ENCODE data around the gene EHMT1. TPM values are rescaled to one million over a fixed set of nuclear protein-coding genes. Genes with fewer than 3 reads are reported as not detected.

EHMT1 gene
- total and polyA plus RNA-seq, 9 of the 15 experiments (the other 6 are each of a cell fraction or from before 2014, with no cell fraction given) = 2.2 to 76.0 (median 36.4) TPM

DNA sequence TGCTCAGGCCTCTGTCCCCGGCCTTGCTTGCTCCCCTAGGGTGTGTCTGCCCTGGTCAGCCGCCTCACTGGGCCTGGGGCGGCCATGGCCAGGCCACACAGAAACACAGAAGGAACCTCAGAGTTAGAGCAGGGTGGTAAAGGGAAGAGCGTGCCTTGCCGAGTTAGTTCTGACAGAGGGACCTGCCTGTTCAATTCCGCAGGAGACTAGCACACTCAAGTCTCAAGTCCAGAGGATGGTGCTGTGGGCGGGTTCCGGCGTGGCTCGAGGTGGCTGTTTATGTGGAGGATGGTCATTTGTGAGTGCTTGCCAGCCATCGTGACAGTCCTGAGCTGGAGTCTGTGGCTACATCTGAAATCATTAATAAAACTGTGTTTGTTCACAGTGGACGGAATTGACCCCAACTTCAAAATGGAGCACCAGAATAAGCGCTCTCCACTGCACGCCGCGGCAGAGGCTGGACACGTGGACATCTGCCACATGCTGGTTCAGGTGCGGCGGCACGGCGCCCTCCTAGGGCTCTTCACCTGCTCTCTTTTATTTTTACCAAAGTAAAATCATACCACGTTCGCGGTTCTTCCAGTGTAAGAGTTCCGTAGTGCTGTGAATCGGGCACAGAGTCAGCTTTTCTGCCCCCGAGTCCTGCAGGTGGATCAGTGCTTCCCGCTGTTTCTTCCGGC is 163.2 kb downstream of the EHMT1 start:
- intact Hi-C loops (cut with micrococcal nuclease) = no loop called here
- Histone ChIP-seq H2AFZ (ENCODE audit: low read depth, low read length) (no peak overlapping the region), H3K9me1 (ENCODE audit: control insufficient read depth, insufficient read depth, low read length) (no peaks in the 10 kb centered on the region), H3K27ac (ENCODE audit: extremely low read depth, low read depth, low read length) (no peak overlapping the region), H3K79me2 (ENCODE audit: control insufficient read depth, insufficient read depth, low read length) (no peaks in the 10 kb centered on the region), H4K20me1 (replicated peaks; ENCODE audit: control insufficient read depth, insufficient read depth, low read length) (no peaks in the 10 kb centered on the region), H3K4me1 (replicated peaks in 1 of 2; ENCODE audit: control insufficient read depth in 2 of 2, insufficient read depth in 2 of 2, low read length in 2 of 2) (no peaks in the 10 kb centered on the region), H3K4me3 (no peak overlapping the region), H3K4me2 (ENCODE audit: insufficient read depth, low read length) (no peak overlapping the region), H3K36me3 (ENCODE audit: control insufficient read depth, insufficient read depth, low read length) (peaks cover 87% of the 10 kb centered on the region), H3K27me3 (ENCODE audit: control insufficient read depth in 2 of 2, insufficient read depth in 2 of 2, low read length in 2 of 2) (no peaks in the 10 kb centered on the region), H3K9ac (ENCODE audit: insufficient read depth in 1 of 2, low read depth in 2 of 2, low read length in 2 of 2) (no peak overlapping the region), H3K9me3 (replicated peaks; ENCODE audit: control insufficient read depth, insufficient read depth, low read depth, low read length) (no peaks in the 10 kb centered on the region)
- BruUV-seq (replicated peaks) = no TSS peak
- 96% methylated on average over 24 of the region's 29 CpGs for WGBS (ENCODE audit: insufficient coverage, low coverage, missing lambda C conversion rate)
- CTCF ChIA-PET (ENCODE audit: low intra/inter-chr PET ratio) = no interaction called here
- POLR2A ChIA-PET = interaction anchor here (1.2 kb wide), 1 partner anchor 20 kb away, joined by 3 read pairs; no protein-coding TSS in a partner anchor
- in situ Hi-C loops (cut with MboI) = no loop called here
- DNase-seq (ENCODE audit: extremely low read depth in 1 of 4, low spot score in 3 of 4) (no peak), ATAC-seq (no peak), FAIRE-seq (no peak)
- TF ChIP-seq ZNF444 (CRISPR knock-in tag; IDR thresholded peaks at IDR 0.05) = no peak
- TF ChIP-seq ZC3H11A (IDR thresholded peaks at IDR 0.05; ENCODE audit: low read depth, low read length) = no peak
- TF ChIP-seq, protein P1, sequence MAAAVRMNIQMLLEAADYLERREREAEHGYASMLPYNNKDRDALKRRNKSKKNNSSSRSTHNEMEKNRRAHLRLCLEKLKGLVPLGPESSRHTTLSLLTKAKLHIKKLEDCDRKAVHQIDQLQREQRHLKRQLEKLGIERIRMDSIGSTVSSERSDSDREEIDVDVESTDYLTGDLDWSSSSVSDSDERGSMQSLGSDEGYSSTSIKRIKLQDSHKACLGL (CRISPR knock-in tag; IDR thresholded peaks at IDR 0.05; ENCODE audit: borderline replicate concordance, poor library complexity, severe bottlenecking) = no peak
- no peak for TF ChIP-seq C11orf30 (IDR thresholded peaks at IDR 0.05; ENCODE audit: low read depth)
- no peak for TF ChIP-seq SMAD1 (IDR thresholded peaks at IDR 0.05; ENCODE audit: low read depth, low read length, partially characterized antibody)
- TF ChIP-seq, protein P2, sequence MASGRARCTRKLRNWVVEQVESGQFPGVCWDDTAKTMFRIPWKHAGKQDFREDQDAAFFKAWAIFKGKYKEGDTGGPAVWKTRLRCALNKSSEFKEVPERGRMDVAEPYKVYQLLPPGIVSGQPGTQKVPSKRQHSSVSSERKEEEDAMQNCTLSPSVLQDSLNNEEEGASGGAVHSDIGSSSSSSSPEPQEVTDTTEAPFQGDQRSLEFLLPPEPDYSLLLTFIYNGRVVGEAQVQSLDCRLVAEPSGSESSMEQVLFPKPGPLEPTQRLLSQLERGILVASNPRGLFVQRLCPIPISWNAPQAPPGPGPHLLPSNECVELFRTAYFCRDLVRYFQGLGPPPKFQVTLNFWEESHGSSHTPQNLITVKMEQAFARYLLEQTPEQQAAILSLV (tag; IDR thresholded peaks at IDR 0.05) = no peak
- TF ChIP-seq, protein P3, sequence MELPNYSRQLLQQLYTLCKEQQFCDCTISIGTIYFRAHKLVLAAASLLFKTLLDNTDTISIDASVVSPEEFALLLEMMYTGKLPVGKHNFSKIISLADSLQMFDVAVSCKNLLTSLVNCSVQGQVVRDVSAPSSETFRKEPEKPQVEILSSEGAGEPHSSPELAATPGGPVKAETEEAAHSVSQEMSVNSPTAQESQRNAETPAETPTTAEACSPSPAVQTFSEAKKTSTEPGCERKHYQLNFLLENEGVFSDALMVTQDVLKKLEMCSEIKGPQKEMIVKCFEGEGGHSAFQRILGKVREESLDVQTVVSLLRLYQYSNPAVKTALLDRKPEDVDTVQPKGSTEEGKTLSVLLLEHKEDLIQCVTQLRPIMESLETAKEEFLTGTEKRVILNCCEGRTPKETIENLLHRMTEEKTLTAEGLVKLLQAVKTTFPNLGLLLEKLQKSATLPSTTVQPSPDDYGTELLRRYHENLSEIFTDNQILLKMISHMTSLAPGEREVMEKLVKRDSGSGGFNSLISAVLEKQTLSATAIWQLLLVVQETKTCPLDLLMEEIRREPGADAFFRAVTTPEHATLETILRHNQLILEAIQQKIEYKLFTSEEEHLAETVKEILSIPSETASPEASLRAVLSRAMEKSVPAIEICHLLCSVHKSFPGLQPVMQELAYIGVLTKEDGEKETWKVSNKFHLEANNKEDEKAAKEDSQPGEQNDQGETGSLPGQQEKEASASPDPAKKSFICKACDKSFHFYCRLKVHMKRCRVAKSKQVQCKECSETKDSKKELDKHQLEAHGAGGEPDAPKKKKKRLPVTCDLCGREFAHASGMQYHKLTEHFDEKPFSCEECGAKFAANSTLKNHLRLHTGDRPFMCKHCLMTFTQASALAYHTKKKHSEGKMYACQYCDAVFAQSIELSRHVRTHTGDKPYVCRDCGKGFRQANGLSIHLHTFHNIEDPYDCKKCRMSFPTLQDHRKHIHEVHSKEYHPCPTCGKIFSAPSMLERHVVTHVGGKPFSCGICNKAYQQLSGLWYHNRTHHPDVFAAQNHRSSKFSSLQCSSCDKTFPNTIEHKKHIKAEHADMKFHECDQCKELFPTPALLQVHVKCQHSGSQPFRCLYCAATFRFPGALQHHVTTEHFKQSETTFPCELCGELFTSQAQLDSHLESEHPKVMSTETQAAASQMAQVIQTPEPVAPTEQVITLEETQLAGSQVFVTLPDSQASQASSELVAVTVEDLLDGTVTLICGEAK (IDR thresholded peaks at IDR 0.05) = no peak
- TF ChIP-seq, protein P3 (CRISPR knock-in tag; IDR thresholded peaks at IDR 0.05) = no peak
- no peak for TF ChIP-seq MED1 (CRISPR knock-in tag; IDR thresholded peaks at IDR 0.05; ENCODE audit: borderline replicate concordance)
- no peak for TF ChIP-seq TEAD2 (tag; IDR thresholded peaks at IDR 0.05)
- TF ChIP-seq, protein P4, sequence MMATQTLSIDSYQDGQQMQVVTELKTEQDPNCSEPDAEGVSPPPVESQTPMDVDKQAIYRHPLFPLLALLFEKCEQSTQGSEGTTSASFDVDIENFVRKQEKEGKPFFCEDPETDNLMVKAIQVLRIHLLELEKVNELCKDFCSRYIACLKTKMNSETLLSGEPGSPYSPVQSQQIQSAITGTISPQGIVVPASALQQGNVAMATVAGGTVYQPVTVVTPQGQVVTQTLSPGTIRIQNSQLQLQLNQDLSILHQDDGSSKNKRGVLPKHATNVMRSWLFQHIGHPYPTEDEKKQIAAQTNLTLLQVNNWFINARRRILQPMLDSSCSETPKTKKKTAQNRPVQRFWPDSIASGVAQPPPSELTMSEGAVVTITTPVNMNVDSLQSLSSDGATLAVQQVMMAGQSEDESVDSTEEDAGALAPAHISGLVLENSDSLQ (IDR thresholded peaks at IDR 0.05) = no peak
